ENCODE results near the gene SMIM17.

DNA sequence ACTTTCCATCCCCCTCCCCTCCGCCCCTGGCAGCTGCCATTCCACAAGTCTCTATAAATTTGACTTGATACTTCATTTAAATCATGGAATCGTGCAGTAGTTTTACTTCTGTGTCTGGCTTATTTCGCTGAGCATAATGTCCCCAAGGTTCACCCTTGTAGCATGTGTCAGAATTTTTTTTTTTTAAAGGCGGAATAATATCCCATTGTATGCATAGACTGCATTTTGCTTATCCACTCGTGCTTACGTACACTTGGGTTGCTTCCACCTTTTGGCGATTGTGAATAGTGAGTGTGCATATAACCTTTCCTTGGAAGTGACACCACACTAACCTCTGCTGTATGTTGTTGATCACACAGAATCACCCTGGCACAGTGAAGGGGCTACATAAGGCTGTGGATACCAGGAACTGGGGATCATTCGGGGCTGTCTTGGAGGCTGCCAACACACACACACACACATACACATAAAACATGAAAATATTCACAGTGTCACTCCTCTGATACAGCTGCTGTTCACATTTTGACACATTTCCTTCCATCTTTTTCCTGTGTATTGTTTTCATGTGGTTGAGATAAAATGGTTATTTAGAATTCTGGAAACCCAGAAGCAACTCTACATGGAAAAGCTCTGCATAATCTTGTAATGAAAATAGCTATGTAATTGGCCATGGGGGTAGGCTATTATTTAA, 34.5 kb upstream of the SMIM17 start:
- TF ChIP-seq CTCF (conservative IDR thresholded peaks at IDR 0.05 in 1 of 2, IDR thresholded peaks at IDR 0.05 in 1 of 2; ENCODE audit: extremely low read depth in 1 of 2, insufficient read depth in 1 of 2, low read depth in 1 of 2, low read length in 2 of 2) (no peak), EZH2 (IDR thresholded peaks at IDR 0.05; ENCODE audit: borderline replicate concordance, low read length) (no peak)

All from mammary epithelial cell (primary cell).